Caco-2 (cell line): ENCODE data around the gene DNASE2B. TPM values are rescaled to one million over a fixed set of nuclear protein-coding genes. Genes with fewer than 3 reads are reported as not detected.

Experiments
- BruUV-seq: library from RNA; stranded (reverse); fragments of 400-500 nt; replicated peaks from 2 replicates; lab custom pipeline; 2021; lab: Mats Ljungman, UMichigan
- CTCF ChIA-PET: fragments of 300-600 bp; sonication (Branson Sonifier 250); formaldehyde crosslinking; loops from one replicate; lab custom pipeline; 2022; ENCODE audit warnings: antibody characterized with exemption; lab: Charles Lee
- POLR2A ChIA-PET: fragments of 300-600 bp; sonication (Branson Sonifier 250); formaldehyde crosslinking; loops from one replicate; lab custom pipeline; 2022; ENCODE audit warnings: antibody characterized with exemption; lab: Charles Lee
- DNase-seq, 2 experiments: peaks; one replicate each; pipeline versions ENCODE4 v3.0.0 to v3.0.0-alpha.2; 2020 to 2022
- H3K27me3 ChIP-seq: replicated peaks from 2 replicates; pipeline ENCODE4 v1.6.0; 2011; ENCODE audit warnings: low read length; ENCODE audit not compliant: control insufficient read depth, insufficient read depth
- H3K36me3 ChIP-seq: 2 replicates; pipeline ENCODE4 v1.5.1; 2011; ENCODE audit warnings: low read length; ENCODE audit not compliant: control insufficient read depth, insufficient read depth
- H3K4me1 ChIP-seq: fragments of 250-450 bp; sonication (Bioruptor Pico); 2 replicates; pipeline ENCODE4 v1.5.1; 2020; ENCODE audit warnings: mild to moderate bottlenecking
- H3K4me3 ChIP-seq: 2 replicates; pipeline ENCODE4 v1.5.1; 2011; ENCODE audit warnings: low read depth, mild to moderate bottlenecking, control low read depth, low read length
- H3K9me3 ChIP-seq: fragments of 250-450 bp; sonication (Bioruptor Pico); 2 replicates; pipeline ENCODE4 v1.5.1; 2020; ENCODE audit warnings: mild to moderate bottlenecking, moderate library complexity
- H3K27ac Mint-ChIP-seq: one replicate; pipeline ENCODE4 v1.8.0; 2022; ENCODE audit warnings: mixed read lengths; ENCODE audit not compliant: unreplicated experiment
- H3K27me3 Mint-ChIP-seq: one replicate; pipeline ENCODE4 v1.8.0; 2022; ENCODE audit warnings: mixed read lengths; ENCODE audit not compliant: insufficient read depth, unreplicated experiment
- H3K36me3 Mint-ChIP-seq: one replicate; pipeline ENCODE4 v1.8.0; 2022; ENCODE audit warnings: mild to moderate bottlenecking, mixed read lengths; ENCODE audit not compliant: insufficient read depth, unreplicated experiment
- H3K4me1 Mint-ChIP-seq: one replicate; pipeline ENCODE4 v1.8.0; 2022; ENCODE audit warnings: low read depth, mixed read lengths; ENCODE audit not compliant: unreplicated experiment
- H3K4me3 Mint-ChIP-seq: one replicate; pipeline ENCODE4 v1.8.0; 2022; ENCODE audit warnings: mild to moderate bottlenecking, moderate library complexity, mixed read lengths; ENCODE audit not compliant: unreplicated experiment
- H3K9me3 Mint-ChIP-seq: one replicate; pipeline ENCODE4 v1.8.0; 2022; ENCODE audit warnings: mixed read lengths; ENCODE audit not compliant: unreplicated experiment
- intact Hi-C: fragments of 100-400 bp; cut with micrococcal nuclease; formaldehyde crosslinking; loops from one replicate; pipeline ENCODE4 v1.10.0; 2022; ENCODE audit not compliant: unreplicated experiment
- total RNA-seq: library from RNA; stranded (reverse); gene quantifications from 2 replicates; pipeline ENCODE4 v1.2.3, GENCODE V29; 2022
- TF ChIP-seq, protein P1 (sequence below), 2 experiments: fragments of 200-600 bp in 1 of 2; IDR thresholded peaks; 1 replicate in 1 of 2; 2 replicates in 1 of 2; pipeline versions ENCODE4 v1.5.1 to v1.8.0; 2011 to 2022; ENCODE audit warnings: antibody characterized with exemption in 1 of 2, control low read depth in 1 of 2, inconsistent platforms in 1 of 2, low read depth in 1 of 2, low read length in 1 of 2, mild to moderate bottlenecking in 1 of 2, moderate library complexity in 1 of 2; ENCODE audit not compliant: insufficient read depth in 1 of 2, severe bottlenecking in 1 of 2, unreplicated experiment in 1 of 2

DNASE2B gene
- total RNA-seq, 1 experiment from 2014 or later = not detected

DNA sequence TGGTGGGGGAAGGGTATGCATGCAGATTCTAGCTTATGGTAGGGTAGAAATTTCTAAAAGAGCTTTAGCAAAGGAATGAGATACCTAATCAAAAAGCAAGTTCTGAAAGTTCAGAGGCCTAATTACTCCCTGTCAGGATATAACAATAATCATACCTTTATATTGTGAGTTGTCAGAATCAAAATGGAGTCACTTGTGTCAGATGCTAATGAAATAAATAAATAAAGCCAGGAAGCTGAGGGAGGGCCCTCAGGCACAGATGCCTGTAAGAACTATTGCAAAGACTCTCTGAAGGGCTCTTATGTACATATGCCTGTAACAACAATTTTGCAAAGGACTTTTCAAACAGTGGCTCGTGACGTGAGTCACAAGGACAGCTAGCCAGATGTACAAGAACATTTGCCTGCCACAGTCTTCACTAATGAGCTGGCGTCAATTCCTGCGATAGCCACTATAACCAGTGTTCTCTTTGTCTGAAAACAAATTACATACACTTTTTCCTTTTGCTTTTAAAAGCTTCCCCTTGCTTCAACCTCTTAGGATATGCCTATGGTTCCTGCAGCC, 27.4 kb upstream of the DNASE2B start:
- ChIA-PET CTCF (no interaction called here), POLR2A (no interaction called here)
- Histone ChIP-seq H3K36me3 (no peaks in the 10 kb centered on the region), H3K4me3 (no peak overlapping the region), H3K27me3 (no peaks in the 10 kb centered on the region), H3K9me3 (no peaks in the 10 kb centered on the region), H3K4me1 (no peaks in the 10 kb centered on the region)
- TF ChIP-seq, protein P1, sequence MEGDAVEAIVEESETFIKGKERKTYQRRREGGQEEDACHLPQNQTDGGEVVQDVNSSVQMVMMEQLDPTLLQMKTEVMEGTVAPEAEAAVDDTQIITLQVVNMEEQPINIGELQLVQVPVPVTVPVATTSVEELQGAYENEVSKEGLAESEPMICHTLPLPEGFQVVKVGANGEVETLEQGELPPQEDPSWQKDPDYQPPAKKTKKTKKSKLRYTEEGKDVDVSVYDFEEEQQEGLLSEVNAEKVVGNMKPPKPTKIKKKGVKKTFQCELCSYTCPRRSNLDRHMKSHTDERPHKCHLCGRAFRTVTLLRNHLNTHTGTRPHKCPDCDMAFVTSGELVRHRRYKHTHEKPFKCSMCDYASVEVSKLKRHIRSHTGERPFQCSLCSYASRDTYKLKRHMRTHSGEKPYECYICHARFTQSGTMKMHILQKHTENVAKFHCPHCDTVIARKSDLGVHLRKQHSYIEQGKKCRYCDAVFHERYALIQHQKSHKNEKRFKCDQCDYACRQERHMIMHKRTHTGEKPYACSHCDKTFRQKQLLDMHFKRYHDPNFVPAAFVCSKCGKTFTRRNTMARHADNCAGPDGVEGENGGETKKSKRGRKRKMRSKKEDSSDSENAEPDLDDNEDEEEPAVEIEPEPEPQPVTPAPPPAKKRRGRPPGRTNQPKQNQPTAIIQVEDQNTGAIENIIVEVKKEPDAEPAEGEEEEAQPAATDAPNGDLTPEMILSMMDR (IDR thresholded peaks at IDR 0.05; ENCODE audit: insufficient read depth in 1 of 2, low read depth in 1 of 2, low read length in 1 of 2, severe bottlenecking in 1 of 2, unreplicated experiment in 1 of 2) = no peak
- Mint-ChIP-seq H3K27me3 (no peaks in the 10 kb centered on the region), H3K4me3 (no peak overlapping the region), H3K9me3 (no peaks in the 10 kb centered on the region), H3K27ac (no peak overlapping the region), H3K36me3 (no peaks in the 10 kb centered on the region), H3K4me1 (no peaks in the 10 kb centered on the region)
- no peak for DNase-seq
- intact Hi-C loops = no loop called here
- BruUV-seq = no TSS peak

DNA sequence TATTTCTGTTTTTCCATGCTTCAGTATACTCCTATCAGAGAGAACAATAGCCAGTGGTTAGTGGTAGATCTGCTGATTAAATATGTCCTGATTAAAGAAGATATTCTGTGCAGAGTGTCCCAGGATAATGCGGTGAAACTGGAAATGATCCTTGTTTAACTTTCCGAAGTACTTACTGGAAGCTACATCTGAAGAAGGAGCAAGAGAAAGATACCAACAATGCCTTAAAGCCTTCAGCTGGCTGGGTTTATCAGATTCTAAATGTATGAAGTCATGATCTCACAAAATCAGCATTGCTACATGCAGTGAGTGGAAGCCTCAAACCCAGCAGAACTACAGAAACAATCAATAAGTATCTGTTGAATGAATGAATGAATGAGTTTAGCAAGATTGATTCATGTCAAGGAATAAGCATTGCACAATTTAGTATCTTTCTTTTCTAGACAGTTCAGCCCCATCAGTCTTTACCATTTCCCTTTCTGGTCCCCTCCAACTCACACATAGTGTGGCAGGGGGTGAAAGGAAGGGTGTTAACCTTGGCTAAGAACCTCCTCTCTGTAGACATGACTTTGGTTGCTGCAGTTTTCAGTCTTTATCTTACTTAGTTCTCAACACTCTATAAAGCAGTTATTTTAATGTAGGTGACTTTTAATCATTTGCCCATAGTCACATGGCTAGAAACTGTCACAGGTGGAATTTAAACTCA, 24.7 kb upstream of the DNASE2B start:
- BruUV-seq = no TSS peak
- no peak for DNase-seq
- Histone ChIP-seq H3K4me3 (no peak overlapping the region), H3K36me3 (no peaks in the 10 kb centered on the region), H3K27me3 (no peaks in the 10 kb centered on the region), H3K9me3 (no peaks in the 10 kb centered on the region), H3K4me1 (no peaks in the 10 kb centered on the region)
- Mint-ChIP-seq H3K27me3 (no peaks in the 10 kb centered on the region), H3K4me3 (no peak overlapping the region), H3K36me3 (peaks cover 4% of the 10 kb centered on the region), H3K4me1 (no peaks in the 10 kb centered on the region), H3K9me3 (no peaks in the 10 kb centered on the region), H3K27ac (no peak overlapping the region)
- intact Hi-C loops = no loop called here
- CTCF ChIA-PET = no interaction called here
- TF ChIP-seq, protein P1 (IDR thresholded peaks at IDR 0.05; ENCODE audit: insufficient read depth in 1 of 2, low read depth in 1 of 2, low read length in 1 of 2, severe bottlenecking in 1 of 2, unreplicated experiment in 1 of 2) = no peak
- POLR2A ChIA-PET = no interaction called here

DNA sequence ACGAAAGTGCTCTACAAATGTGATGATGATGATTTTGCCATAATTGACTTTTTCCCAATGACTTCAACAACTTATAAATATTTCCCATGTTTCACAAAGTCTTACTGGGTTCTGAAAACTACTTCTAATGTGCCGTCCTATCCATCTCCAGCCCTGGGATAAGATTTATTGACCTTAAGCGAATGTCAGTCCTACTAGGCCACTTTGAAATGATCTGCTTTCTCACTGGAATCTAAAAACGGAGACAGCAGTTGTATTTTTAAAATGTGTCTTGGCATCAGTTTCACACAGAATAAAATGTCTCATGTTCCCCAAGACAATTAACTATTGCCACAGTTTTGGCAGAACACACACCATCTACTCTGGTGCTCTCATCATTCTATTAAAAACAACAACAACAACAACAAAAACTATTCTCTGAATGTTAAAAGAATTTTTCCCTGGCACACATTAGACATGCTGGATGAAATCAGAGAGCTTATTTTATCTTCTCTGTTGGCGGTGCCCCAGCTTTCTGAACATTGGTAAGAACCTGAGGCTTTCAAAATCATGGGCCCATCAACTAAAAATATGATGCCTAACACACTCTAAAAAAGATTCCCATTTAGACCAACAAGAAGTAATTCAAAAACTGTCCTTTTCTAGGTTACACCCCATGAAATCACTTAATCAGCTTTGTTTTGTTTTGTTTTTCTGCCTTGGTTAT, 23.1 kb upstream of the DNASE2B start:
- Histone ChIP-seq H3K36me3 (no peaks in the 10 kb centered on the region), H3K4me1 (no peaks in the 10 kb centered on the region), H3K27me3 (no peaks in the 10 kb centered on the region), H3K9me3 (no peaks in the 10 kb centered on the region), H3K4me3 (no peak overlapping the region)
- no TSS peak for BruUV-seq
- intact Hi-C loops = no loop called here
- peaks cover 4% of the 10 kb centered on the region for H3K36me3 Mint-ChIP-seq
- DNase-seq = no peak
- no peak overlapping the region for H3K4me3 Mint-ChIP-seq
- no peaks in the 10 kb centered on the region for H3K9me3 Mint-ChIP-seq
- TF ChIP-seq, protein P1 (IDR thresholded peaks at IDR 0.05; ENCODE audit: insufficient read depth in 1 of 2, low read depth in 1 of 2, low read length in 1 of 2, severe bottlenecking in 1 of 2, unreplicated experiment in 1 of 2) = no peak
- H3K27ac Mint-ChIP-seq = no peak overlapping the region
- no peaks in the 10 kb centered on the region for H3K27me3 Mint-ChIP-seq
- POLR2A ChIA-PET = no interaction called here
- H3K4me1 Mint-ChIP-seq = no peaks in the 10 kb centered on the region
- CTCF ChIA-PET = no interaction called here
